Activated naive CD8-positive, alpha-beta T cell treated with anti-CD3 and anti-CD28 coated beads, Interleukin-2, amount 50 U/mL, for 24 hours (primary cell): ENCODE measurements around the gene GAS6.
"Not testable (repeated sequence)": the region's sequence is repeated elsewhere in the genome, so short reads cannot be mapped to it uniquely, and the experiment has no call there.

Source experiments
- ATAC-seq: fragments of 150-1000 bp; cut with Tn5 transposase; one replicate; pipeline ENCODE4 v1.10.0; 2021
- DNase-seq: peaks from one replicate; pipeline ENCODE4 v3.0.0; 2021
- H3K27ac Mint-ChIP-seq: one replicate; pipeline ENCODE4 v1.8.0; 2021; ENCODE audit warnings: mild to moderate bottlenecking, mixed read lengths
- H3K27me3 Mint-ChIP-seq: one replicate; pipeline ENCODE4 v1.8.0; 2021; ENCODE audit warnings: mixed read lengths
- H3K36me3 Mint-ChIP-seq: one replicate; pipeline ENCODE4 v1.8.0; 2021; ENCODE audit warnings: low read depth, mixed read lengths
- H3K4me1 Mint-ChIP-seq: one replicate; pipeline ENCODE4 v1.8.0; 2021; ENCODE audit warnings: mixed read lengths
- H3K4me3 Mint-ChIP-seq: one replicate; pipeline ENCODE4 v1.8.0; 2021; ENCODE audit warnings: mild to moderate bottlenecking, moderate library complexity, mixed read lengths
- H3K9me3 Mint-ChIP-seq: one replicate; pipeline ENCODE4 v1.8.0; 2021; ENCODE audit warnings: mixed read lengths

The GAS6 gene

GRCh38 chr13:113881614-113882266 lies 17.9 kb upstream of the GAS6 start:
- no peaks in the 10 kb centered on the region for H3K27me3 Mint-ChIP-seq
- H3K36me3 Mint-ChIP-seq, result peaks cover under 1% of the 10 kb centered on the region
- ATAC-seq (peak; percentile 15), DNase-seq (no peak)
- H3K4me1 Mint-ChIP-seq, result peaks cover 21% of the 10 kb centered on the region
- no peak overlapping the region for H3K27ac Mint-ChIP-seq
- no peak overlapping the region for H3K4me3 Mint-ChIP-seq
- no peaks in the 10 kb centered on the region for H3K9me3 Mint-ChIP-seq

GRCh38 chr13:113880651-113881611 lies 17.1 kb upstream of the GAS6 start:
- peak; percentile 41 for ATAC-seq
- Mint-ChIP-seq H3K27me3 (peaks cover under 1% of the 10 kb centered on the region), H3K27ac (no peak overlapping the region), H3K9me3 (no peaks in the 10 kb centered on the region), H3K36me3 (peaks cover 2% of the 10 kb centered on the region), H3K4me1 (peaks cover 23% of the 10 kb centered on the region), H3K4me3 (no peak overlapping the region)
- DNase-seq, result no peak

GRCh38 chr13:113879494-113880360 lies 15.9 kb upstream of the GAS6 start:
- no peak for DNase-seq
- H3K27ac Mint-ChIP-seq, result no peak overlapping the region
- no peaks in the 10 kb centered on the region for H3K9me3 Mint-ChIP-seq
- no peak for ATAC-seq
- peaks cover 4% of the 10 kb centered on the region for H3K36me3 Mint-ChIP-seq
- no peak overlapping the region for H3K4me3 Mint-ChIP-seq
- H3K27me3 Mint-ChIP-seq, result peaks cover 4% of the 10 kb centered on the region
- peaks cover 27% of the 10 kb centered on the region for H3K4me1 Mint-ChIP-seq

GRCh38 chr13:113879017-113879416 lies 15.1 kb upstream of the GAS6 start:
- Mint-ChIP-seq H3K27ac (no peak overlapping the region), H3K36me3 (peaks cover 4% of the 10 kb centered on the region), H3K9me3 (no peaks in the 10 kb centered on the region), H3K4me3 (no peak overlapping the region), H3K4me1 (peaks cover 27% of the 10 kb centered on the region), H3K27me3 (peaks cover 4% of the 10 kb centered on the region)
- no peak for DNase-seq
- no peak for ATAC-seq

GRCh38 chr13:113877149-113877990 lies 13.5 kb upstream of the GAS6 start:
- Mint-ChIP-seq H3K27me3 (peaks cover 12% of the 10 kb centered on the region), H3K36me3 (peaks cover 4% of the 10 kb centered on the region), H3K4me3 (no peak overlapping the region), H3K4me1 (peaks cover 23% of the 10 kb centered on the region), H3K27ac (no peak overlapping the region), H3K9me3 (no peaks in the 10 kb centered on the region)
- ATAC-seq, result no peak
- DNase-seq, result no peak

GRCh38 chr13:113876346-113877148 lies 12.7 kb upstream of the GAS6 start:
- H3K27ac Mint-ChIP-seq, result peak overlapping the region; percentile 91
- H3K36me3 Mint-ChIP-seq, result peaks cover 4% of the 10 kb centered on the region
- peaks cover 16% of the 10 kb centered on the region for H3K4me1 Mint-ChIP-seq
- peaks cover 17% of the 10 kb centered on the region for H3K27me3 Mint-ChIP-seq
- ATAC-seq (peak; percentile 24), DNase-seq (no peak)
- H3K4me3 Mint-ChIP-seq, result no peak overlapping the region
- no peaks in the 10 kb centered on the region for H3K9me3 Mint-ChIP-seq

GRCh38 chr13:113875837-113876281 lies 12.0 kb upstream of the GAS6 start:
- H3K9me3 Mint-ChIP-seq, result no peaks in the 10 kb centered on the region
- peaks cover 24% of the 10 kb centered on the region for H3K27me3 Mint-ChIP-seq
- DNase-seq (no peak), ATAC-seq (peak; percentile 65)
- peaks cover 4% of the 10 kb centered on the region for H3K36me3 Mint-ChIP-seq
- H3K4me3 Mint-ChIP-seq, result peak overlapping the region; percentile 34
- peaks cover 11% of the 10 kb centered on the region for H3K4me1 Mint-ChIP-seq
- peak overlapping the region; percentile 91 for H3K27ac Mint-ChIP-seq

GRCh38 chr13:113875429-113875815 lies 11.5 kb upstream of the GAS6 start:
- H3K36me3 Mint-ChIP-seq, result peaks cover 4% of the 10 kb centered on the region
- DNase-seq (no peak), ATAC-seq (peak; percentile 24)
- H3K4me1 Mint-ChIP-seq, result peaks cover 11% of the 10 kb centered on the region
- H3K27ac Mint-ChIP-seq, result peak overlapping the region; percentile 91
- peak overlapping the region; percentile 34 for H3K4me3 Mint-ChIP-seq
- H3K27me3 Mint-ChIP-seq, result peaks cover 25% of the 10 kb centered on the region
- no peaks in the 10 kb centered on the region for H3K9me3 Mint-ChIP-seq

GRCh38 chr13:113874579-113875428 lies 10.9 kb upstream of the GAS6 start:
- Mint-ChIP-seq H3K9me3 (no peaks in the 10 kb centered on the region), H3K4me1 (peaks cover 7% of the 10 kb centered on the region), H3K4me3 (no peak overlapping the region), H3K27ac (no peak overlapping the region), H3K36me3 (peaks cover 4% of the 10 kb centered on the region), H3K27me3 (peaks cover 28% of the 10 kb centered on the region)
- DNase-seq, result no peak
- ATAC-seq, result no peak

GRCh38 chr13:113874177-113874576 lies 10.3 kb upstream of the GAS6 start:
- peaks cover 30% of the 10 kb centered on the region for H3K27me3 Mint-ChIP-seq
- H3K36me3 Mint-ChIP-seq, result peaks cover 4% of the 10 kb centered on the region
- no peak overlapping the region for H3K4me3 Mint-ChIP-seq
- H3K27ac Mint-ChIP-seq, result no peak overlapping the region
- peaks cover 7% of the 10 kb centered on the region for H3K4me1 Mint-ChIP-seq
- ATAC-seq, result no peak
- no peak for DNase-seq
- no peaks in the 10 kb centered on the region for H3K9me3 Mint-ChIP-seq

- no peak for DNase-seq
- ATAC-seq, result no peak
- Mint-ChIP-seq H3K4me3 (no peak overlapping the region), H3K9me3 (no peaks in the 10 kb centered on the region), H3K27me3 (peaks cover 62% of the 10 kb centered on the region), H3K36me3 (no peaks in the 10 kb centered on the region), H3K4me1 (peaks cover 3% of the 10 kb centered on the region), H3K27ac (no peak overlapping the region)
Measured at GRCh38 chr13:113869263-113869662, 5.4 kb upstream of the GAS6 start.

GRCh38 chr13:113867913-113868312 lies 4.0 kb upstream of the GAS6 start:
- not testable (repeated sequence) for DNase-seq, ATAC-seq, H3K27ac Mint-ChIP-seq, H3K4me1 Mint-ChIP-seq, H3K4me3 Mint-ChIP-seq, H3K36me3 Mint-ChIP-seq, H3K9me3 Mint-ChIP-seq
- peaks cover 60% of the 10 kb centered on the region for H3K27me3 Mint-ChIP-seq
